ENCODE measurements around the gene SLC29A3. TPM values are rescaled to one million over a fixed set of nuclear protein-coding genes. Genes with fewer than 3 reads are reported as not detected.

Gene SLC29A3
- total RNA-seq, 2 experiments from 2014 or later: 2.3 to 2.5 TPM

- CTCF ChIA-PET: no interaction called here
- no peak overlapping the region for H3K27ac ChIP-seq (ENCODE audit: low read depth in 1 of 2, low read length in 2 of 2)
- H3K4me3 Mint-ChIP-seq: no peak overlapping the region
- H3K9me3 ChIP-seq (ENCODE audit: control insufficient read depth in 1 of 2, insufficient read depth in 1 of 2, low read length in 2 of 2): peaks cover 8 to 12% of the 10 kb centered on the region in 2 experiments
- DNase-seq (no peak), ATAC-seq (ENCODE audit: poor library complexity) (no peak)
- POLR2A ChIA-PET: no interaction called here
- H3K4me1 Mint-ChIP-seq (ENCODE audit: low read depth): no peaks in the 10 kb centered on the region
- H3K36me3 Mint-ChIP-seq (ENCODE audit: low read depth): no peaks in the 10 kb centered on the region
- no peak overlapping the region for H3K27ac Mint-ChIP-seq
- H3K27me3 ChIP-seq (ENCODE audit: control insufficient read depth in 1 of 2, insufficient read depth in 2 of 2, low read length in 2 of 2): no peaks in the 10 kb centered on the region
- intact Hi-C loops (cut with DNase I, micrococcal nuclease): no loop called here
- no peak overlapping the region for H3K4me3 ChIP-seq (ENCODE audit: low read length)
- H3K9me3 Mint-ChIP-seq: peaks cover 4% of the 10 kb centered on the region
- no peaks in the 10 kb centered on the region for H3K36me3 ChIP-seq (ENCODE audit: insufficient read depth, low read length)
- TF ChIP-seq CTCF (IDR thresholded peaks at IDR 0.05): no peak
- H3K27me3 Mint-ChIP-seq: peaks cover 6% of the 10 kb centered on the region
- no peaks in the 10 kb centered on the region for H3K4me1 ChIP-seq (ENCODE audit: insufficient read depth, low read length)
Measured at GRCh38 chr10:71408436-71409225, 89.6 kb downstream of the SLC29A3 start.

GRCh38 chr10:71409516-71410104 is 90.6 kb downstream of the SLC29A3 start:
- ChIA-PET CTCF (no interaction called here), POLR2A (no interaction called here)
- Histone ChIP-seq H3K27ac (ENCODE audit: low read depth in 1 of 2, low read length in 2 of 2) (no peak overlapping the region), H3K27me3 (ENCODE audit: control insufficient read depth in 1 of 2, insufficient read depth in 2 of 2, low read length in 2 of 2) (no peaks in the 10 kb centered on the region), H3K36me3 (ENCODE audit: insufficient read depth, low read length) (no peaks in the 10 kb centered on the region), H3K9me3 (ENCODE audit: control insufficient read depth in 1 of 2, insufficient read depth in 1 of 2, low read length in 2 of 2) (peaks cover 8 to 12% of the 10 kb centered on the region in 2 experiments), H3K4me1 (ENCODE audit: insufficient read depth, low read length) (no peaks in the 10 kb centered on the region), H3K4me3 (ENCODE audit: low read length) (no peak overlapping the region)
- Mint-ChIP-seq H3K4me3 (no peak overlapping the region), H3K9me3 (peaks cover 4% of the 10 kb centered on the region), H3K36me3 (ENCODE audit: low read depth) (no peaks in the 10 kb centered on the region), H3K27me3 (peaks cover 6% of the 10 kb centered on the region), H3K27ac (no peak overlapping the region), H3K4me1 (ENCODE audit: low read depth) (no peaks in the 10 kb centered on the region)
- intact Hi-C loops (cut with DNase I, micrococcal nuclease): no loop called here
- no peak for DNase-seq
- TF ChIP-seq CTCF (IDR thresholded peaks at IDR 0.05): no peak
- ATAC-seq (ENCODE audit: poor library complexity): no peak

Other genes with a start within 250 kb of the SLC29A3 start
- gene UNC5B, start 106.7 kb upstream of the SLC29A3 start, total RNA-seq: under 1 TPM in 1 of 2 experiments, not detected in 1; 0.03 TPM
- gene CDH23, start 77.7 kb downstream of the SLC29A3 start, total RNA-seq: 1 to 10 TPM; 4.6 to 5.2 TPM